Hematopoietic multipotent progenitor cell treated with erythropoietin and hydrocortisone succinate and interleukin-3 and kit ligand, for 17 days (in vitro differentiated cells): ENCODE data around the gene SORBS1.

Experiments used
- DNase-seq: peaks from one replicate; pipeline ENCODE4 v3.0.0-alpha.2; 2015; ENCODE audit warnings: low spot score

Gene SORBS1

DNA sequence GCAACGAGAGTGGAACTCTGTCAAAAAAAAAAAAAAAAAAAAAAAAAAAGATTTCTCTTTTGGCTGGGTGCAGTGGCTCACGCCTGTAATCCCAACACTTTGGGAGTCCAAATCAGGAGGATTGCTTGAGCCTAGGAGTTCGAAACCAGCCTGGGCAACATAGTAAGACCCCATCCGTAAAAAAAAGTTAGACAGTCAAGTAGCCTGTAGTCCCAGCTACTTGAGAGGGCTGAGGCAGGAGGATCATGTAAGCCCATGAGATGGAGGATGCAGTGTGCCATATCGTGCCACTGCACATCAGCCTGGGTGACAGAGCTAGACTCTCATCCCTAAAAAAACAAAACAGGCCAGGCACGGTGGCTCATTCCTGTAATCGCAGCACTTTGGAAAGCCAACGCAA, 295.6 kb downstream of the SORBS1 start:
- DNase-seq = no peak

DNA sequence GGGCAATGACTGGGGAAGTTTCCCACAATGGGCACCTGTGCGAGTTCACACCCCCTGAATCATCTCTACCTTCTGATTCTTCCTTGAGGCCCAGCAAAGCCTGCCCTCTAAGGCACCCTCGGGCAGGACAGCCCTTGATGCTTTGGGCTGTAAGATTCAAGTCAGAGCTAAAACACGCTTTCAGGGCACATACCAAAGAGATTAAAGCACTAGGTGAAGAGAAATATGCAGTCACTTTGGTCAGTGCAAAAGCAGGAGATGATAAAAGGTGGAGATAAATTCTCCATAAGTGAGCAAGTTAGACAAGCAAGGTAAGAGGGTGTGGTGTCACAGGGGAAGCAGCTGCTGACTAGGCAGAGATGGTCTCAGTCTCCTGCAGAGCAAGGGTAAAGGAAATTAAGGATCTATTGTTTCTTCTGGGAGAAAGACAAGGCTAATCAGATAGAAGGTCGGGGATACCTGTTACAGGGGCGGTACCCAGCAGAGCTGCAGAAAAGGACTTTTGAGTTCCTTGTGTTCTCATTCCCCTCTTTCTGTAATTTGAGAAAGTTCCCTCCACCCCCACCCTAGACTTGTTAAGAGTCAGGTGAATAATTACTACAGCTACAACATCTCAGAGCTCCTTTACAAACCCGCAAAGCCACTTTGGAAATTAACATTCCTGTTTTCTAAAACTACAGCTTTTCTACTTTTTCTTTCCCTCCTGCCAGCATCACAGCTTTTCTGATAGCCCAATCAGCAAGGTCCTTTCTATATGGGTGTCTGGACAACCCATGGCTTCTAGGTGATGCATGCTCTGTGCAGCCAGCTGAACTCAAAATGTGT, 296.7 kb downstream of the SORBS1 start:
- no peak for DNase-seq

DNA sequence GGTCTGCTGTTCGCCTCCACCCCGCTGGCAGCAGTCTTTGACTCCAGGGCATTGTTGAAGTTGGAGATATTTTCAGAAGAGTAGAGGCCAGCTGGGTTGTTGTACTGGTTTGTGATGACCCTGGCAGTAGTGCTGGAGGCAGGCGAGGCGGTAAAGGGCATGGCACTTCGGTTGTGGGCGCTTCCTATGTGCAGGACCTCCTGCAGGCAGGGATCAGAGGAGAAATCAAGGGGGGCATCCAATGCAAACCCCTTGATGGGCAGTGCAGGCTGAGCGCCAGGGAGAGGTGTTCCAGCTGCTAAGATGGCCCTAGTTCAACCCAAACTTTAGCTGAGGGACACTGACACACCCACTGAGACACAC, 297.3 kb downstream of the SORBS1 start:
- no peak for DNase-seq

DNA sequence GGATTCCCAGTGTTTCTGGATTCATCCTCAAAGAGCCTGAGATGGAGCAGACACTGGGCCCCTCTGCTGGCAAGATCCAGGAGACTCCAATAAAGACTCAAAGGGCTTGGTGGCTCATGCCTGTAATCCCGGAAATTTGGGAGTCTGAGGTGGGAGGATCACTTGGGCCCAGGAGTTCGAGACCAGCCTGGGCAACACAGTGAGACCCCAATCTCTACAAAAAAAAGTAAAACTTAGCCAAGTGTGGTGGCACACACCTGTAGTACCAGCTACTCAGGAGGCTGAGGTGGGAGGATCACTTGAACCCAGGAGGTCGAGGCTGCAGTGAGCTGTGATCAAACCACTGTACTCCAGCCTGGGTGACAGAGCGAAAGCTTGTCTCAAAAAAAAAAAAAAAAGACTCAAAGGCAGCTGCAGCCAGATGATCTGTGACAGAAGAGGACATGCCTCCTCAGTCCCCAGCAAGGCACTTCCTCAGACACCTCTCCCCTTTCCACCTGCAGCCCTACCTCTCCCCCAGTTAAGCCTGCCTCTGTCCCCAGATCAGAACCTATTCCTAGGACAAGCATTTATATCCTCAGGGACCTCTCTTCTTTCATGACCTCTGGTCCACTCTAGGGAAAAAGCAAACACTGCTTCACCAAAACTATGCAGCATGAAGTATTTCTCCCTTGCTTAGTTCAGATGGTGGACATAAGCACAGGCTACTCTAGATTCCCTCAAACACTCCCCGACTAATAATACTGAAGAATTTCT, 298.2 kb downstream of the SORBS1 start:
- no peak for DNase-seq

DNA sequence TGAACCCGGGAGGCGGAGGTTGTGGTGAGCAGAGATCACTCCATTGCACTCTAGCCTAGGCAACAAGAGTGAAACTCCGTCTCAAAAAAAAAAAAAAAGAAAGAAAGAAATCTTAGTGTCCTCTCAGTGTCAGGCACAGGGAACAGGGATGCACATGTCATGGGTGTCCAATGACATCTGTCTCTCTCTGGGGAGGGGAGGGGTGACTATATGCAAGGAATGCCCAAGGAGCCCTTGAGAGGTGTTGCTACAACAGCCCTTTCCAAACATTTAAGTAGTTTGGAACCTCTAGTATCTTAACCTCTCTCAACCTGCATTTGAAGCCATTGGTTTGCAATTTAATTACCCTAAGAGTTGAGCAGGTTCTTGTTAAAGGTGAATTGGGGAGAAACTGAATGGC, 299.2 kb downstream of the SORBS1 start:
- DNase-seq = no peak
